ENCODE measurements around the gene OSBPL5. TPM values are rescaled to one million over a fixed set of nuclear protein-coding genes. Genes with fewer than 3 reads are reported as not detected.

OSBPL5 gene
- total and polyA plus RNA-seq, 2 of the 4 experiments (the other 2 are of a cell fraction), result 14.9 to 22.3 TPM

DNA sequence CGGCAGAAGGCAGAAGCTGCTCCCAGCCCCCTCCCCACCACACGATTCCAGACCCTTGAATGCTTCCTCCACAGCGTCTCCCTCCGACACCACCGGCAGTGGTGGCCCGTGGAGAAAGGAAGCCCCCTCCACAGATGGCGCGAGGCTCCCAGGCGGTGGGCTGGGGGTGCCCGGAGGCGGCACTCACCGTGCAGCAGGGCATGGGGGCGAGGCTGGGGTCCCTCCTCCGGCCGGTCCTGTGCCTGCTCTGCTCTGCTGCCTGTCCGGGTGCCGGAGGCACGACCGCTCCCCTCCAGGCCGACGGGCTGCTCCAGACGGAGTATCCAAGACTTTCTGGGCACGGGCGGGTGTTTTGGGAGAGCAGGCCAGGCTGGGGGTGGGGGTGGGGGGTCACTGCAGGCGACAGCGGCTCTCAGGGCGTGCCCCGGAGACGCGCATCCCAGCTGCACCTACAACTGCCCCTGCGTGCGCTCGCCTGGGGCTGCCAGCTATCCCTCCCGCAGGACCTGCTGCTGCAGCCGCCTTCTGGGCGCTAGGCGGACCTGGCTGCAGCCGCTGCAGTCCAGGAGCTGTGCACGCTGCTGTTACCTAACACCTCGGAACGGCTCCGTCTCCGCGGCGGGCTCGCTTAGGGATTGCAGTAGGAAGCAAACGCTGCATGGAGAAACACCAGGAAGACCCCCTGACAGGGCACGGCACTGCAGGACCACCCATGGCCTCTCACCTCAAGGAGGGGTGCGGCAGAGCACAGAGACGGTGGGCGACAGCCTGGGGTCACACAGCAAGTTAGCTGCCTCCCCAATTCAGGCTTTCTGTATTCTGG, 38.3 kb upstream of the OSBPL5 start:
- Histone ChIP-seq H3K9me1 (ENCODE audit: insufficient read depth, low read length) (no peaks in the 10 kb centered on the region), H3K27ac (ENCODE audit: insufficient read depth, low read length) (no peak overlapping the region), H2AK9ac (replicated peaks; ENCODE audit: low read depth, low read length, poor library complexity) (no peak overlapping the region), H2AFZ (replicated peaks; ENCODE audit: low read length, poor library complexity) (no peak overlapping the region), H3K36me3 (ENCODE audit: control insufficient read depth, insufficient read depth, low read length) (no peaks in the 10 kb centered on the region), H4K91ac (ENCODE audit: insufficient read depth, low read depth, low read length) (no peak overlapping the region), H3K27me3 (ENCODE audit: control insufficient read depth, insufficient read depth, low read length) (peaks cover 76% of the 10 kb centered on the region), H2AK5ac (ENCODE audit: low read depth, low read length) (no peak overlapping the region), H3K79me1 (ENCODE audit: low read depth in 1 of 2, low read length in 2 of 2) (no peaks in the 10 kb centered on the region), H3K9ac (ENCODE audit: low read depth, low read length) (no peak overlapping the region), H3K23ac (ENCODE audit: low read depth, low read length) (no peak overlapping the region), H3K14ac (replicated peaks; ENCODE audit: low read depth, low read length) (no peak overlapping the region), H3K18ac (ENCODE audit: low read depth, low read length) (no peak overlapping the region), H3K4me3 (ENCODE audit: insufficient read depth, low read depth, low read length) (no peak overlapping the region), H3K4me2 (ENCODE audit: low read depth, low read length) (no peak overlapping the region), H2BK20ac (ENCODE audit: low read depth, low read length) (no peak overlapping the region), H3K4me1 (ENCODE audit: control insufficient read depth, insufficient read depth, low read length) (no peaks in the 10 kb centered on the region; the same call in 1 of the 2 replicates), H4K8ac (ENCODE audit: low read depth in 2 of 2, low read length in 2 of 2) (no peak overlapping the region), H2BK120ac (ENCODE audit: low read depth, low read length) (no peak overlapping the region), H4K5ac (ENCODE audit: low read depth, low read length) (no peak overlapping the region), H3K56ac (ENCODE audit: extremely low read depth, insufficient read depth, low read length) (no peak overlapping the region), H3K4ac (ENCODE audit: low read depth, low read length) (no peak overlapping the region), H2BK15ac (ENCODE audit: low read depth, low read length) (no peak overlapping the region), H4K20me1 (ENCODE audit: insufficient read depth, low read length) (no peaks in the 10 kb centered on the region), H2BK5ac (ENCODE audit: low read depth, low read length, poor library complexity, severe bottlenecking) (no peak overlapping the region), H3K9me3 (ENCODE audit: control insufficient read depth, insufficient read depth, low read length) (no peaks in the 10 kb centered on the region)
- intact Hi-C loops (cut with micrococcal nuclease), result no loop called here
- dilution Hi-C loops (cut with HindIII; ENCODE audit: low sequenced_read_pairs, unreplicated experiment), result no loop called here
- CTCF ChIA-PET, result no interaction called here
- WGBS, 2 experiments (ENCODE audit: extremely low coverage in 2 of 2, insufficient read length in 1 of 2), result 3% methylated on average over 19 of the region's 51 CpGs; no CpG with 5 or more reads in 1 of the 2 experiments
- POLR2A ChIA-PET (ENCODE audit: unreplicated experiment), result no interaction called here
- DNase-seq (no peak), ATAC-seq (ENCODE audit: low read depth) (peak; percentile 33)
- no peak for TF ChIP-seq USF2 (IDR thresholded peaks at IDR 0.05; ENCODE audit: low read depth, low read length)
- no peak for TF ChIP-seq SMC3 (IDR thresholded peaks at IDR 0.05; ENCODE audit: low read depth, low read length)
- TF ChIP-seq BHLHE40 (IDR thresholded peaks at IDR 0.05; ENCODE audit: low read depth, low read length), result no peak
- no peak for TF ChIP-seq RCOR1 (IDR thresholded peaks at IDR 0.05; ENCODE audit: insufficient replicate concordance, low read length)
- TF ChIP-seq NFE2L2 (IDR thresholded peaks at IDR 0.05; ENCODE audit: low read depth, low read length), result no peak
- TF ChIP-seq RAD21 (IDR thresholded peaks at IDR 0.05; ENCODE audit: low read length), result no peak
- no peak for TF ChIP-seq CEBPB (IDR thresholded peaks at IDR 0.05; ENCODE audit: low read depth, low read length)
- TF ChIP-seq ELK1 (IDR thresholded peaks at IDR 0.05; ENCODE audit: borderline replicate concordance, low read depth, low read length), result no peak
- TF ChIP-seq, protein P1, sequence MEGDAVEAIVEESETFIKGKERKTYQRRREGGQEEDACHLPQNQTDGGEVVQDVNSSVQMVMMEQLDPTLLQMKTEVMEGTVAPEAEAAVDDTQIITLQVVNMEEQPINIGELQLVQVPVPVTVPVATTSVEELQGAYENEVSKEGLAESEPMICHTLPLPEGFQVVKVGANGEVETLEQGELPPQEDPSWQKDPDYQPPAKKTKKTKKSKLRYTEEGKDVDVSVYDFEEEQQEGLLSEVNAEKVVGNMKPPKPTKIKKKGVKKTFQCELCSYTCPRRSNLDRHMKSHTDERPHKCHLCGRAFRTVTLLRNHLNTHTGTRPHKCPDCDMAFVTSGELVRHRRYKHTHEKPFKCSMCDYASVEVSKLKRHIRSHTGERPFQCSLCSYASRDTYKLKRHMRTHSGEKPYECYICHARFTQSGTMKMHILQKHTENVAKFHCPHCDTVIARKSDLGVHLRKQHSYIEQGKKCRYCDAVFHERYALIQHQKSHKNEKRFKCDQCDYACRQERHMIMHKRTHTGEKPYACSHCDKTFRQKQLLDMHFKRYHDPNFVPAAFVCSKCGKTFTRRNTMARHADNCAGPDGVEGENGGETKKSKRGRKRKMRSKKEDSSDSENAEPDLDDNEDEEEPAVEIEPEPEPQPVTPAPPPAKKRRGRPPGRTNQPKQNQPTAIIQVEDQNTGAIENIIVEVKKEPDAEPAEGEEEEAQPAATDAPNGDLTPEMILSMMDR (conservative IDR thresholded peaks at IDR 0.05; ENCODE audit: low read depth, low read length), result no peak
- no peak for TF ChIP-seq POLR2A (IDR thresholded peaks at IDR 0.05; ENCODE audit: low read depth, low read length)
- TF ChIP-seq MAFK (IDR thresholded peaks at IDR 0.05; ENCODE audit: low read depth, low read length), result no peak
- no peak for TF ChIP-seq MAZ (IDR thresholded peaks at IDR 0.05; ENCODE audit: borderline replicate concordance, low read depth, low read length)
- TF ChIP-seq MXI1 (IDR thresholded peaks at IDR 0.05; ENCODE audit: borderline replicate concordance, low read depth, low read length), result no peak
- no peak for TF ChIP-seq FOS (IDR thresholded peaks at IDR 0.05; ENCODE audit: low read depth, low read length)
- BruUV-seq (replicated peaks), result no TSS peak
- in situ Hi-C loops (cut with MboI; ENCODE audit: low sequenced_read_pairs), result no loop called here

Data from IMR-90 (cell line).